Umbilical cord (tissue), 2 donors: Measurements from ENCODE around the gene RNF144A. TPM values are rescaled to one million over a fixed set of nuclear protein-coding genes. Genes with fewer than 3 reads are reported as not detected.
A peak's percentile ranks its signal among the peaks of the same experiment; 100 is the strongest.

Source experiments
- DNase-seq: peaks from one replicate; pipeline ENCODE4 v3.0.0-alpha.2; 2015; ENCODE audit warnings: low spot score
- total RNA-seq: library from RNA; depleted of rRNA; stranded (reverse); fragments of >200 nt; gene quantifications from one replicate; pipeline ENCODE4 v1.2.3, GENCODE V29; 2014; ENCODE audit warnings: low replicate concordance; ENCODE audit not compliant: insufficient read depth

The RNF144A gene
- total RNA-seq, 1 donor from 2014 or later = 5.8 TPM

DNA sequence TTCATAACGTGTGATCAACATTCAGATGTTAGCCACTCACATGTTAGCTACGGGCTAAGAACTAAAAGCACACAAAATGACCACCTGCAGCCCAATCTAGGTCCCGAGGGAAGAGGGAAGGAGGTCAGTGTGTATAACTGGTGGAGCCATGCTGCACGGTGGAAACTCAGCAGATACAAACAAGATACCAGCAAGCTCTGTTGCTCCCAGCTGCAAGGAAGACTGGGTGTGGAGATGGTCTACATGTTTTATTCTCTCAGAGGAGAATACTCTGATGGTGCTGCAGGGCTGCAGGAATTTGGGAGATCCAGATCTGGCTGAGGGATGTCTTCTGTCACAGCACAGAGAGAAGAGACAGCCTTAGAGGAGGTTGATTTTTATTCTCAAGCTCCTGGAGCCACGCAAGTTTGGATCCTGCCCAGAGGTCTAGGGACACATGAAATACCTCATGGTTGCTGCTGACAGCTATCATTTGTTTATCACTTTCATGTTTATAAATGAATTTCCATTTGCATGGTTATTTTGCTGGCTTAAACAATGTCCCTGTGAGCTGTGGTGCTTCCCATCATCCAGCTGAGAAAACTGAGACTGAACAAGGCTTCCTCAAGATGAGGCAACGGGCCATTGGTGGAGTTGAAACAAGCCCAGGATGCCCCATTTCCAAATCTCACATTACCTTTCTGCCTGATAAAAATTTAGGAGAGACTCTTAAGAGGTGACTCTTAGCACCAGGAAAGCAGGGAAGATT lies 30.9 kb downstream of the RNF144A start:
- DNase-seq = no peak

- no peak for DNase-seq
Measured at GRCh38 chr2:6948677-6949351, 31.6 kb downstream of the RNF144A start.

- no peak for DNase-seq
Measured at GRCh38 chr2:6951046-6951445, 33.8 kb downstream of the RNF144A start.

- no peak for DNase-seq
Measured at GRCh38 chr2:6952101-6952500, 34.9 kb downstream of the RNF144A start.

- no peak for DNase-seq
Measured at GRCh38 chr2:6954586-6954985, 37.4 kb downstream of the RNF144A start.

DNA sequence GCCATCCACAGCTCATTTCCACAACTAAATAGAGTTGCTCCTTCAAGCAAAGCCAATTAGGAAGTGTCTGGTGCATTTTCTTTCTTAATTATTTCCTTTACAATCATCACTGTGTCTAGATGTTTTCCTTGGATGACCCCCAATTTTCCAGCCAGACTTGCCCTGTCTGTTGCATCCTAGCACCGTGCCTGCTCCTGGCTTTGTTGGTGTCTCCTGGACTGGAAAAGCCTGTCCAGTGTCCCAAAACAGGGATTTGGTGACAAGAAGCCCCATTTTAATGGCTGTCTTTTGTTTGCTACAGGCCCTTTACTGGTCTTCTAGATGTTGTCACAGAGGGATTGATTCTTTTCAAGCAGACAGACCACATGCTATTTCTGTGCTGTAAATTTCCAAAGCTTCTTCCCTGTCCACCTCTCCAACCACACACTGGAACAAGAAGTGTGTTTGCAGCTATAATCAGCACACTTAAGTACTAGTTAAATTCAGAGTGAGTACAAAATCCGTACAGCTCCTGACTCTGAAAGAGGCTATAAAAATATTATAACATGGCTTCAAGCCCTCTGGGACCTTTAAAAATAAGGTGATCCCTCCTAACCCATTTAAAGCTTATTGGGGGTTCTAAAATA lies 38.4 kb downstream of the RNF144A start:
- DNase-seq = peak; percentile 53

DNA sequence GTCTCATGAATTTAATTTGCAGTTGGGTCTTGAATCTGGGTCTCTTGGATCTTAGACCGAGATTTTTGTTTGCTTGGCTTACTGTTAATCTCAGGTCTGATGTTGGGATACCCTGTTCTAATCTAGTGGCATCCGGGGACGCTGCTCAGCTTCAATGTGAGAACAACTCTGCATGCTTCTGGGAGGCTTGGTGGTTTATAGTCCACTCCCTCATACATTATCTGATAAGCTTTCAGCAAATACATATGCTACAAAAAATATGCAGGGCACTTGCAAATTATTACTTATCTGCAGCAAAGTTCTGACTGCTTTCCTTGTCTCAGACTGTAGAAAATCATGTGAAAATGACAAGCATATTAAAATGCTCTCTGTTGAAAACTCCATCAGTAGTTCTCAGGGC lies 39.4 kb downstream of the RNF144A start:
- peak; percentile 50 for DNase-seq

DNA sequence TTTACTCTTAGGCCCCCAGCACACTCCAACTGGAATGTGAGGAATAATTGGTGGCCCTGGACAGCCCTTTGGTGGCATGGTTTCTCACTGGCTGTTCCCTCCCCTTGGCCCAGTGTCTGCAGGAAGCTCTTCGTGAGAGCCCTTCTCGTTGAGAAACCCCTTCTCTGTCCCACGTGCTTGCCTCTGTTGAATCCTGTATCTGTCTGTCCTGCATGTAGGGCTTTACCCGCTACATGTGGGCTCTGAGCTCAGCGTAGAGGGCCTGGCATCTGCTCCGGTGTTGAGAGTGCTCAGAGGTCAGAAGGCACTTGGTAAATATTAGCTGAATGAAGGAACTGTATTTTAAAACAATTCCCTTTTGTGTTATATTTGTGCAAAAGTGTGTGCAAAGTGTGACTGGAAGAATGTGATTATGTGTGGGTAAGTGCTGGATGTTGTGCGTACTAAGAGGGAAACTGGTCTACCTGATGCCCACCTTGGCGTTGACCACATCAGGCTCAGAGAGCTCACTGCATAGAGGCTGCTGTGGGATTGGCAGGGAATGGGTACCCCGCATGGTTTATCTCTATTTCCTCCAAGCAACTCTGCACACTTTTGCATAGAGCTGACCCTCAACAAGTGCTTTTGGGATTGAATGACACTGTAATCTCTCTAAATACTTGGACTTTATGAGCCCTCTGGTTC lies 40.0 kb downstream of the RNF144A start:
- DNase-seq = no peak

GRCh38 chr2:6957910-6958615 lies 40.9 kb downstream of the RNF144A start:
- no peak for DNase-seq

DNA sequence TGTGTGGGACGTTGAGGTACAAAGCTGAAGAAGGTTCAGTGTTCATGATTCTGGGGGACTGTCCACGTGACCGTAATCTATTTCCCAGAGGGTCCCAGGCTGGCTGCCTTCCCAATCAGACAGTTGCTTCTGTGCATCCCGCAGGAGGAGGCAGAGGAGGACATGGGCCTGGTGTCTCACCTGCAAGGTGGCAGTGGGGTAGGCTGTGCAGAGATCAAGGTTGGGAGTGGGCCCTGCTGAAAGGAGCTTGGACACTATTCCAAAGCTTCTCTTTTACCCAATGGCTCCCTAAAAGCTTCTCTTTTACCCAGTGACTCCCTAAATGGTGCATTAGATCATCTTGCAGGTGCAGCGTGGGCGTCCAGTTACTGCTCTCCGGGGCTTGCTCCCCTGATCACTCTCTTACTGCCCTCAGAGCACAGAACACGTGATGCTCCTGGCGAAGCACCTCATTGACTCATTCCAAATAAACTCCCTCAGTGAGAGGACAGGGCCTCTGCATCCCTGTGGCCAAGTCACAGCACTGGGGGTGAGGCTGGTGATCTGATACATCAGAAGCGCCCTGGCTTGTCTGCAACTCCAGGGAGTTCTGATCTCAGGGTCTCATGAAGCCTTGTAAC lies 41.5 kb downstream of the RNF144A start:
- DNase-seq = no peak

- DNase-seq = no peak
Measured at GRCh38 chr2:6959751-6960150, 42.5 kb downstream of the RNF144A start.

- no peak for DNase-seq
Measured at GRCh38 chr2:6960659-6961058, 43.4 kb downstream of the RNF144A start.

DNA sequence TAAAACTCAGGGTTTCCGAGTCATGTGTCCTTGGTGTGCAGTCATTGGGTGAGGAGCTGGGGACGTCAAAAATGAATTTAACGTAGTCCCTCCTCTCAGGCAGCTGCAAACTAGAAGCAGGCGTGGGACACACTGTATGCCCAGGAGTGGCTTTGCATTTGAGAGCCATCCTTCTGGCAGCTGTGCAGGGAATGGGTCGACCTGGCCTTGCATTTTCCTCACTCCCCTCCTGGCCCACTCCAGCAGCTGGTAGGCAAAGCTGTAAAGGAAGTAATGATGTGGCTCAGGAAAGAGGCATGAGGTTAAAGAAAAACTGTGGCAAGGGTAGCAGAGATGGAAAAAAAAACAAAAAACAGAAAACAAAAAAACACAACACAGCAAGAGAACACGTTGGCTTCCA lies 46.5 kb downstream of the RNF144A start:
- no peak for DNase-seq

GRCh38 chr2:6965071-6965795 lies 48.0 kb downstream of the RNF144A start:
- no peak for DNase-seq

- DNase-seq = no peak
Measured at GRCh38 chr2:6966446-6966940, 49.3 kb downstream of the RNF144A start.

DNA sequence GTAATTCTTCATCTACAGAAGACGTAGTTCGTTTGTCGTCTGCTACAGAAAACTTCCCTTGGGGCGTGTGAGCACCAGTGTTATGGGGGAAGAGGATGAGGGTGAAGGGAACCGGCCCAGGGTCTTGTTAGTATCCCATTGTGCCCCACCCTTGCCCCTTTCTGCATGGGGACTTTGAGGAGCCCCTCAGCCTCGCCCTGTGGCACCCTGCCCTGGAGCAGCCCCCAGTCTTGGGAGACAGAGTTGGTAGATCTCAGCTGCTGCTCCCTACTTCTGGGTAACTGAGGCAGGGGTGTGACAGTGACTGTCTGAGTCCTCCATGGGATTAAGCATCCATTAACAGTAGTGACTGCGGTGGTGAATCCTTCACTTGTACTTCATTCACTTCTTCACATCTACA lies 50.1 kb downstream of the RNF144A start:
- no peak for DNase-seq

DNA sequence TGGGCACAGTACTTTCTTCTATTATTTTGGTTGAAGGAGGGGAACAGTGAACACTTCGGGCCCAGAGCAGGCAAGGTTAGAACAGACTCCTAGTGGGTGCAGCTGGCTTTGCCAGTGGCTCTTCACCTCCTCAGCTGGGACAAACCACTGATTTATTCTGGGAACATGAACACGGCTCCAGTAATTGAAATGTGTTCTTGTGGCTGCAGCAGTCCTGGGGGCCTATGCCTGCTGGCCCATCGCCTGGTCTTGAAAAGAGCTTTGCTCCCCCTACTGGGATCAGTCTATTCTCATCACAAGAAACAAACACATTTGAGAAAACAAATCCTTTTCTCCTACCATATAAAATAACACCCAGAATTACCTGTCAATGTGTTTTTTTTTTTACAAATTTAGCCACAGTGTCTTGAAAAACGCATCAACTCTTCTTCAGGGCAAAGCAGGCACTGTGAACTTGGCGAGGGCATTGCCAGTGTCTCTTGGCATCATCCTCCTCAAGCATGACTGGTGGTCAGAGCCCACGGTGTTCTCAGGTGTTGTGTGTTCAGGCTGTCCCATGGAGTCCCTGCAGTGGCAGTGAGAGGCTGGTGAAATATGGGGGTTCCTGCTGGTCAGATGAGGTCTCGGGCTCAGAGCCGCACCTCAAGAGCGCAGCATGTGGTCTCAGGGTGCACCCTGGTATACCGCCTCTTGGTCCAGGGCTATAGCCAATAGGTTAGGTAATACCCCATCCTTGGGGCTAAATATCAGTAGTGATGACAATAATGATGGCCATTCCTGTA lies 51.3 kb downstream of the RNF144A start:
- DNase-seq = no peak

DNA sequence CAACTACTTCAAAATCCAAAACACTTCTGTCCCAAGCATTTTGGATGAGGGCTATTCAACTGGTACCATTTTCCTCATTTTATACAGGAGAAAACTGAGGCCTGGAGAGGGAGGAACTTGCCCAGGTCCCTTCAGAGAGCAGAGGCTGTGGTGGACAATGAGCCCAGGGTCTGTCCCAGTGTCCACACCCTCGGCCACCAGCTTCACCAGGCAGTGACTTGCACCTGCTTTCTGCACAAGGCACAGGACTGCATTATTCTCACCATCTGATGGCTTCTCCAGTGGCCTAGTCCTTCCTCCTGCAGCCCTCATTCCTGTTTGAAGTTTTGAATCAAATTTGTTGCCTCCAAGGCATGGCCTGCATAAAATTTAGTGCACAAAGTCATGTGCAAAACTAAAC lies 53.3 kb downstream of the RNF144A start:
- DNase-seq = no peak

DNA sequence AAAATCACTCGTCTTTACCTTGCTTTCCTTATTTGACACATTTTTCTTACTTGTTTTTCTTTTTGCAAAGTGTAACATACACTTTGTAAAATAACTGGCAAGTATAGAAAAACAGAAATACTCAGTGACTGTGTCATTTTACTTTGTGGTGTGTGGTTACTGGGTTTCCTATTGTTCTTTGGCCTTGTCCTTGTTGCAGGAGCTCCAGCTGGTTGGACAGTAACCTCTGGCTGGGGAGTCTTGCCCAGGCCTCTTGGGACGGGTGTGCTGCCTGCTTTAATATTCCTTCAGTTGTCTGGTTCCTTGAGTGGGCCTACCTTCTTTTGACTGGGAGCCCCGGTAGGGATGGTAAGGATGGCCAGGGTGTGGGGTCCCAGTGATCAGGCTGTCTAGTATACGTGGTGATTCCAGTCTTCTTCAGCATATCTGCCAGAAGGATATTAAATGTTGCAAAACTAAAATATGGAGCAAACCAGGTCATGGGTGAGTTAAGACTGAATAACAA lies 53.8 kb downstream of the RNF144A start:
- no peak for DNase-seq
